OCI-LY7 (cell line): ENCODE measurements around the gene GIPC2. TPM values are rescaled to one million over a fixed set of nuclear protein-coding genes. Genes with fewer than 3 reads are reported as not detected.

ENCODE experiments used
- BruUV-seq: library from RNA; stranded (reverse); fragments of 400-500 nt; replicated peaks from 2 replicates; lab custom pipeline; 2021; lab: Mats Ljungman, UMichigan
- CTCF ChIA-PET: fragments of 300-600 bp; sonication (Branson Sonifier 250); formaldehyde crosslinking; loops from one replicate; lab custom pipeline; 2022; ENCODE audit warnings: antibody characterized with exemption; ENCODE audit not compliant: unreplicated experiment; lab: Charles Lee
- POLR2A ChIA-PET: fragments of 300-600 bp; sonication (Branson Sonifier 250); formaldehyde crosslinking; loops from one replicate; lab custom pipeline; 2022; ENCODE audit warnings: antibody characterized with exemption; lab: Charles Lee
- DNase-seq: peaks from one replicate; pipeline ENCODE4 v3.0.0-alpha.2; 2015; ENCODE audit warnings: low spot score
- H2AFZ ChIP-seq: fragments of 200-600 bp; sonication (generic), shearing (Covaris generic); 2 replicates; pipeline ENCODE4 v1.6.1; 2014; ENCODE audit warnings: mild to moderate bottlenecking, antibody characterized with exemption, low read length, moderate library complexity
- H3K27ac ChIP-seq: fragments of 200-600 bp; sonication (generic); 2 replicates; pipeline ENCODE4 v1.5.1; 2014; ENCODE audit warnings: mixed run types, low read depth, mild to moderate bottlenecking, moderate library complexity, low read length, inconsistent platforms; ENCODE audit not compliant: poor library complexity, severe bottlenecking
- H3K36me3 ChIP-seq: fragments of 200-600 bp; sonication (generic); 2 replicates; pipeline ENCODE4 v1.6.1; 2014; ENCODE audit warnings: mild to moderate bottlenecking, antibody characterized with exemption, low read length, moderate library complexity, mixed read lengths; ENCODE audit not compliant: insufficient read depth
- H3K4me1 ChIP-seq: fragments of 200-600 bp; sonication (generic); 2 replicates; pipeline ENCODE4 v1.5.1; 2014; ENCODE audit warnings: mild to moderate bottlenecking, low read length; ENCODE audit not compliant: insufficient read depth, poor library complexity, severe bottlenecking
- H3K4me2 ChIP-seq: fragments of 200-600 bp; sonication (generic); 2 replicates; pipeline ENCODE4 v1.6.1; 2014; ENCODE audit warnings: mild to moderate bottlenecking, low read length
- H3K4me3 ChIP-seq: fragments of 200-600 bp; sonication (generic); 2 replicates; pipeline ENCODE4 v1.5.1; 2014; ENCODE audit warnings: mild to moderate bottlenecking, low read depth, low read length; ENCODE audit not compliant: poor library complexity, severe bottlenecking
- H3K79me2 ChIP-seq: fragments of 200-600 bp; sonication (generic); 2 replicates; pipeline ENCODE4 v1.6.1; 2016; ENCODE audit warnings: low read depth, mild to moderate bottlenecking, low read length, moderate library complexity, mixed read lengths; ENCODE audit not compliant: insufficient read depth
- H3K9me2 ChIP-seq: fragments of 200-600 bp; sonication (generic); 2 replicates; pipeline ENCODE4 v1.6.1; 2016; ENCODE audit warnings: mild to moderate bottlenecking, low read length, mixed read lengths; ENCODE audit not compliant: insufficient read depth
- H3K9me3 ChIP-seq: fragments of 200-600 bp; sonication (generic); 2 replicates; pipeline ENCODE4 v1.6.1; 2014; ENCODE audit warnings: mild to moderate bottlenecking, mixed run types, low read length, mixed read lengths
- H4K20me1 ChIP-seq: fragments of 200-600 bp; sonication (generic); 2 replicates; pipeline ENCODE4 v1.6.1; 2014; ENCODE audit warnings: mild to moderate bottlenecking, antibody characterized with exemption, low read length, moderate library complexity, mixed read lengths; ENCODE audit not compliant: insufficient read depth
- CTCF ChIP-seq: fragments of 200-600 bp; sonication (generic); conservative IDR thresholded peaks from 2 replicates; pipeline ENCODE4 v1.5.1; 2014; ENCODE audit warnings: mild to moderate bottlenecking, antibody characterized with exemption, low read length, moderate library complexity, mixed read lengths
- EZH2phosphoT487 ChIP-seq: fragments of 200-600 bp; sonication (generic); IDR thresholded peaks from 2 replicates; pipeline ENCODE4 v1.6.1; 2018; ENCODE audit warnings: low read depth, borderline replicate concordance, mild to moderate bottlenecking, mixed run types, antibody characterized with exemption, low read length, moderate library complexity, mixed read lengths
- intact Hi-C: fragments of 100-400 bp; cut with micrococcal nuclease; formaldehyde crosslinking; loops from one replicate; pipeline ENCODE4 v1.10.0; 2022; ENCODE audit not compliant: unreplicated experiment
- total RNA-seq, 2 experiments: library from RNA; depleted of rRNA in 1 of 2; stranded (reverse); fragments of >200 nt in 1 of 2; shearing (Covaris generic) in 1 of 2; gene quantifications; 2 replicates each; pipeline ENCODE4 v1.2.3, GENCODE V29; 2014 to 2022

Gene GIPC2
- total RNA-seq, 2 experiments from 2014 or later: not detected

GRCh38 chr1:78051005-78051404 is 5.2 kb downstream of the GIPC2 start:
- no peaks in the 10 kb centered on the region for H3K36me3 ChIP-seq
- ChIA-PET POLR2A (no interaction called here), CTCF (no interaction called here)
- H3K9me2 ChIP-seq: no peaks in the 10 kb centered on the region
- H3K79me2 ChIP-seq: no peaks in the 10 kb centered on the region
- no peak overlapping the region for H3K27ac ChIP-seq
- no peaks in the 10 kb centered on the region for H3K4me1 ChIP-seq
- intact Hi-C loops: no loop called here
- H3K4me2 ChIP-seq: no peak overlapping the region
- no peak for TF ChIP-seq CTCF
- no peak for TF ChIP-seq EZH2phosphoT487
- DNase-seq: no peak
- no peak overlapping the region for H3K4me3 ChIP-seq
- no peaks in the 10 kb centered on the region for H4K20me1 ChIP-seq
- BruUV-seq: no TSS peak
- H2AFZ ChIP-seq: no peak overlapping the region
- H3K9me3 ChIP-seq: no peaks in the 10 kb centered on the region

- peak overlapping the region; percentile 33; the same call in 1 of the 2 replicates for H2AFZ ChIP-seq
Measured at GRCh38 chr1:78052685-78053405, 7.1 kb downstream of the GIPC2 start.

More at GRCh38 chr1:78052685-78053405, 7.1 kb downstream of the GIPC2 start:
- POLR2A ChIA-PET: interaction anchor here (0.7 to 0.9 kb wide), 2 partner anchors 34 to 894 kb away, joined by 3 read pairs; no protein-coding TSS in a partner anchor
- Histone ChIP-seq H3K4me2 (no peak overlapping the region), H3K79me2 (no peaks in the 10 kb centered on the region), H4K20me1 (no peaks in the 10 kb centered on the region), H3K9me2 (no peaks in the 10 kb centered on the region), H3K4me1 (no peaks in the 10 kb centered on the region), H3K4me3 (no peak overlapping the region), H3K36me3 (no peaks in the 10 kb centered on the region), H3K27ac (no peak overlapping the region), H3K9me3 (no peaks in the 10 kb centered on the region)
- no TSS peak for BruUV-seq
- intact Hi-C loops: no loop called here
- no peak for DNase-seq
- TF ChIP-seq CTCF (no peak), EZH2phosphoT487 (no peak)
- CTCF ChIA-PET: no interaction called here
